Activated T-helper 2 cell treated with anti-CD3 and anti-CD28 coated beads, Interferon-gamma antibody, Interleukin-2, Interleukin-4, amounts not matched to agents 10 μg/mL and 5 μg/mL and 100 μg/mL, durations not matched to agents 14 hours and 24 hours and 36 hours (primary cell): ENCODE results near the gene MVB12B. TPM values are rescaled to one million over a fixed set of nuclear protein-coding genes. Genes with fewer than 3 reads are reported as not detected.

Experiments used
- DNase-seq: peaks from one replicate; pipeline ENCODE4 v3.0.0; 2021; ENCODE audit warnings: low spot score
- H3K27ac Mint-ChIP-seq: one replicate; pipeline ENCODE4 v1.8.0; 2021; ENCODE audit warnings: mixed read lengths
- H3K27me3 Mint-ChIP-seq: one replicate; pipeline ENCODE4 v1.8.0; 2021; ENCODE audit warnings: low read depth, mixed read lengths
- H3K36me3 Mint-ChIP-seq: one replicate; pipeline ENCODE4 v1.8.0; 2021; ENCODE audit warnings: low read depth, mixed read lengths
- H3K4me1 Mint-ChIP-seq: one replicate; pipeline ENCODE4 v1.8.0; 2021; ENCODE audit warnings: low read depth, mixed read lengths
- H3K4me3 Mint-ChIP-seq: one replicate; pipeline ENCODE4 v1.8.0; 2021; ENCODE audit warnings: low read depth, mild to moderate bottlenecking, moderate library complexity, mixed read lengths
- H3K9me3 Mint-ChIP-seq: one replicate; pipeline ENCODE4 v1.8.0; 2021; ENCODE audit warnings: mixed read lengths
- intact Hi-C: fragments of 100-400 bp; cut with micrococcal nuclease; formaldehyde crosslinking; loops from one replicate; pipeline ENCODE4 v1.15.1; 2023
- total RNA-seq: library from RNA; stranded (reverse); gene quantifications from 2 replicates; pipeline ENCODE4 v1.2.3, GENCODE V29; 2022

The MVB12B gene
- total RNA-seq, 1 donor from 2014 or later: 0.50 TPM

- DNase-seq: no peak
- H3K27me3 Mint-ChIP-seq: peaks cover 52% of the 10 kb centered on the region
- H3K27ac Mint-ChIP-seq: no peak overlapping the region
- no peaks in the 10 kb centered on the region for H3K36me3 Mint-ChIP-seq
- H3K4me3 Mint-ChIP-seq: no peak overlapping the region
- no peaks in the 10 kb centered on the region for H3K9me3 Mint-ChIP-seq
- intact Hi-C loops: no loop called here
- peaks cover 12% of the 10 kb centered on the region for H3K4me1 Mint-ChIP-seq
Observed at GRCh38 chr9:126403397-126403796, 76.8 kb downstream of the MVB12B start.

GRCh38 chr9:126404459-126404858 is 77.8 kb downstream of the MVB12B start:
- H3K36me3 Mint-ChIP-seq: no peaks in the 10 kb centered on the region
- H3K4me3 Mint-ChIP-seq: no peak overlapping the region
- peaks cover 11% of the 10 kb centered on the region for H3K4me1 Mint-ChIP-seq
- intact Hi-C loops: no loop called here
- no peak for DNase-seq
- H3K27ac Mint-ChIP-seq: no peak overlapping the region
- peaks cover 52% of the 10 kb centered on the region for H3K27me3 Mint-ChIP-seq
- no peaks in the 10 kb centered on the region for H3K9me3 Mint-ChIP-seq

- H3K27me3 Mint-ChIP-seq: peaks cover 40% of the 10 kb centered on the region
- DNase-seq: no peak
- no peaks in the 10 kb centered on the region for H3K36me3 Mint-ChIP-seq
- H3K27ac Mint-ChIP-seq: no peak overlapping the region
- H3K4me3 Mint-ChIP-seq: no peak overlapping the region
- no peaks in the 10 kb centered on the region for H3K9me3 Mint-ChIP-seq
- H3K4me1 Mint-ChIP-seq: peaks cover 18% of the 10 kb centered on the region
- intact Hi-C loops: no loop called here
Observed at GRCh38 chr9:126406075-126406667, 79.5 kb downstream of the MVB12B start.

- DNase-seq: no peak
- H3K36me3 Mint-ChIP-seq: no peaks in the 10 kb centered on the region
- H3K4me1 Mint-ChIP-seq: peaks cover 27% of the 10 kb centered on the region
- H3K9me3 Mint-ChIP-seq: no peaks in the 10 kb centered on the region
- H3K27me3 Mint-ChIP-seq: peaks cover 31% of the 10 kb centered on the region
- no peak overlapping the region for H3K27ac Mint-ChIP-seq
- intact Hi-C loops: no loop called here
- no peak overlapping the region for H3K4me3 Mint-ChIP-seq
Observed at GRCh38 chr9:126407114-126407870, 80.7 kb downstream of the MVB12B start.

GRCh38 chr9:126408004-126408403 is 81.4 kb downstream of the MVB12B start:
- peaks cover 32% of the 10 kb centered on the region for H3K27me3 Mint-ChIP-seq
- DNase-seq: no peak
- H3K36me3 Mint-ChIP-seq: no peaks in the 10 kb centered on the region
- intact Hi-C loops: no loop called here
- H3K4me1 Mint-ChIP-seq: peaks cover 33% of the 10 kb centered on the region
- H3K4me3 Mint-ChIP-seq: no peak overlapping the region
- H3K9me3 Mint-ChIP-seq: no peaks in the 10 kb centered on the region
- H3K27ac Mint-ChIP-seq: no peak overlapping the region

- no peaks in the 10 kb centered on the region for H3K36me3 Mint-ChIP-seq
- H3K9me3 Mint-ChIP-seq: no peaks in the 10 kb centered on the region
- no peak for DNase-seq
- no peak overlapping the region for H3K4me3 Mint-ChIP-seq
- peaks cover 16% of the 10 kb centered on the region for H3K27me3 Mint-ChIP-seq
- H3K27ac Mint-ChIP-seq: no peak overlapping the region
- intact Hi-C loops: loop anchor here (5.0 to 10.0 kb wide), 2 partner anchors 575 to 763 kb away; no protein-coding TSS in a partner anchor
- H3K4me1 Mint-ChIP-seq: peaks cover 30% of the 10 kb centered on the region
Observed at GRCh38 chr9:126410229-126410628, 83.6 kb downstream of the MVB12B start.

GRCh38 chr9:126411225-126411947 is 84.8 kb downstream of the MVB12B start:
- H3K4me1 Mint-ChIP-seq: peaks cover 32% of the 10 kb centered on the region
- no peaks in the 10 kb centered on the region for H3K36me3 Mint-ChIP-seq
- intact Hi-C loops: loop anchor here (1.0 to 10.0 kb wide), 5 partner anchors 14 to 764 kb away; no protein-coding TSS in a partner anchor
- DNase-seq: peak; percentile 46
- H3K9me3 Mint-ChIP-seq: no peaks in the 10 kb centered on the region
- H3K4me3 Mint-ChIP-seq: peak overlapping the region; percentile 35
- peaks cover 13% of the 10 kb centered on the region for H3K27me3 Mint-ChIP-seq
- H3K27ac Mint-ChIP-seq: peak overlapping the region; percentile 58

- intact Hi-C loops: loop anchor here (1.0 to 10.0 kb wide), 5 partner anchors 15 to 765 kb away; no protein-coding TSS in a partner anchor
- H3K27me3 Mint-ChIP-seq: peaks cover 10% of the 10 kb centered on the region
- peaks cover 32% of the 10 kb centered on the region for H3K4me1 Mint-ChIP-seq
- H3K4me3 Mint-ChIP-seq: peak overlapping the region; percentile 35
- H3K27ac Mint-ChIP-seq: peak overlapping the region; percentile 58
- H3K36me3 Mint-ChIP-seq: no peaks in the 10 kb centered on the region
- H3K9me3 Mint-ChIP-seq: no peaks in the 10 kb centered on the region
- DNase-seq: no peak
Observed at GRCh38 chr9:126411948-126412284, 85.3 kb downstream of the MVB12B start.

GRCh38 chr9:126412905-126413304 is 86.3 kb downstream of the MVB12B start:
- Mint-ChIP-seq H3K4me3 (no peak overlapping the region), H3K4me1 (peaks cover 42% of the 10 kb centered on the region), H3K36me3 (no peaks in the 10 kb centered on the region), H3K9me3 (no peaks in the 10 kb centered on the region), H3K27ac (no peak overlapping the region), H3K27me3 (peaks cover 16% of the 10 kb centered on the region)
- no peak for DNase-seq
- intact Hi-C loops: loop anchor here (5.0 to 10.0 kb wide), 2 partner anchors 572 to 766 kb away; no protein-coding TSS in a partner anchor

- Mint-ChIP-seq H3K36me3 (no peaks in the 10 kb centered on the region), H3K27me3 (peaks cover 16% of the 10 kb centered on the region), H3K9me3 (no peaks in the 10 kb centered on the region), H3K27ac (no peak overlapping the region), H3K4me3 (no peak overlapping the region), H3K4me1 (peaks cover 42% of the 10 kb centered on the region)
- intact Hi-C loops: loop anchor here (5.0 to 10.0 kb wide), 2 partner anchors 571 to 766 kb away; no protein-coding TSS in a partner anchor
- DNase-seq: no peak
Observed at GRCh38 chr9:126413391-126414068, 86.9 kb downstream of the MVB12B start.

- Mint-ChIP-seq H3K27ac (no peak overlapping the region), H3K9me3 (no peaks in the 10 kb centered on the region), H3K4me1 (peaks cover 34% of the 10 kb centered on the region), H3K4me3 (no peak overlapping the region), H3K36me3 (no peaks in the 10 kb centered on the region), H3K27me3 (peaks cover 22% of the 10 kb centered on the region)
- intact Hi-C loops: loop anchor here (10.0 kb wide), 1 partner anchor 569 kb away; no protein-coding TSS in a partner anchor
- no peak for DNase-seq
Observed at GRCh38 chr9:126415741-126416370, 89.2 kb downstream of the MVB12B start.

- DNase-seq: no peak
- Mint-ChIP-seq H3K4me1 (peaks cover 23% of the 10 kb centered on the region), H3K27me3 (peaks cover 25% of the 10 kb centered on the region), H3K9me3 (no peaks in the 10 kb centered on the region), H3K27ac (no peak overlapping the region), H3K36me3 (no peaks in the 10 kb centered on the region), H3K4me3 (no peak overlapping the region)
- intact Hi-C loops: loop anchor here (10.0 kb wide), 1 partner anchor 568 kb away; no protein-coding TSS in a partner anchor
Observed at GRCh38 chr9:126417043-126417442, 90.4 kb downstream of the MVB12B start.
